ENCODE results near the gene MYF5.

MYF5 gene

GRCh38 chr12:80700327-80700726 lies 16.4 kb upstream of the MYF5 start:
- TF ChIP-seq NFIC (IDR thresholded peaks at IDR 0.05) = no peak
- no peak for TF ChIP-seq EP300 (IDR thresholded peaks at IDR 0.05; ENCODE audit: borderline replicate concordance)
- no peak for TF ChIP-seq TEAD4 (IDR thresholded peaks at IDR 0.05)
- no peak for TF ChIP-seq CREB1 (IDR thresholded peaks at IDR 0.05; ENCODE audit: low read depth)
- TF ChIP-seq REST (IDR thresholded peaks at IDR 0.05; ENCODE audit: low read depth) = no peak
- TF ChIP-seq ZBTB7A (IDR thresholded peaks at IDR 0.05; ENCODE audit: low read depth) = no peak
- no peak for TF ChIP-seq USF1 (IDR thresholded peaks at IDR 0.05)
- no peak for TF ChIP-seq TAF1 (IDR thresholded peaks at IDR 0.05; ENCODE audit: low read depth)
- no peak for TF ChIP-seq TCF12 (IDR thresholded peaks at IDR 0.05; ENCODE audit: low read depth)
- no peak for TF ChIP-seq RAD21 (IDR thresholded peaks at IDR 0.05; ENCODE audit: low read depth)
- no peak for TF ChIP-seq YY1 (IDR thresholded peaks at IDR 0.05; ENCODE audit: low read depth)
- no peak for TF ChIP-seq EGR1 (IDR thresholded peaks at IDR 0.05)
- TF ChIP-seq MAX (IDR thresholded peaks at IDR 0.05) = no peak
- TF ChIP-seq FOXM1 (IDR thresholded peaks at IDR 0.05; ENCODE audit: borderline replicate concordance, low read depth) = no peak
- no peak for TF ChIP-seq CEBPB (IDR thresholded peaks at IDR 0.05)

- TF ChIP-seq YY1 (IDR thresholded peaks at IDR 0.05; ENCODE audit: low read depth) = no peak
- no peak for TF ChIP-seq FOXM1 (IDR thresholded peaks at IDR 0.05; ENCODE audit: borderline replicate concordance, low read depth)
- TF ChIP-seq NFIC (IDR thresholded peaks at IDR 0.05) = no peak
- TF ChIP-seq REST (IDR thresholded peaks at IDR 0.05; ENCODE audit: low read depth) = no peak
- no peak for TF ChIP-seq CREB1 (IDR thresholded peaks at IDR 0.05; ENCODE audit: low read depth)
- TF ChIP-seq RAD21 (IDR thresholded peaks at IDR 0.05; ENCODE audit: low read depth) = no peak
- TF ChIP-seq EP300 (IDR thresholded peaks at IDR 0.05; ENCODE audit: borderline replicate concordance) = no peak
- TF ChIP-seq CEBPB (IDR thresholded peaks at IDR 0.05) = no peak
- TF ChIP-seq MAX (IDR thresholded peaks at IDR 0.05) = no peak
- TF ChIP-seq USF1 (IDR thresholded peaks at IDR 0.05) = no peak
- TF ChIP-seq ZBTB7A (IDR thresholded peaks at IDR 0.05; ENCODE audit: low read depth) = no peak
- no peak for TF ChIP-seq EGR1 (IDR thresholded peaks at IDR 0.05)
- TF ChIP-seq TCF12 (IDR thresholded peaks at IDR 0.05; ENCODE audit: low read depth) = no peak
- no peak for TF ChIP-seq TAF1 (IDR thresholded peaks at IDR 0.05; ENCODE audit: low read depth)
- no peak for TF ChIP-seq TEAD4 (IDR thresholded peaks at IDR 0.05)
Observed at GRCh38 chr12:80701388-80701787, 15.3 kb upstream of the MYF5 start.

GRCh38 chr12:80702889-80703805 lies 13.6 kb upstream of the MYF5 start:
- no peak for TF ChIP-seq REST (IDR thresholded peaks at IDR 0.05; ENCODE audit: low read depth)
- TF ChIP-seq EP300 (IDR thresholded peaks at IDR 0.05; ENCODE audit: borderline replicate concordance) = no peak
- no peak for TF ChIP-seq MAX (IDR thresholded peaks at IDR 0.05)
- TF ChIP-seq CREB1 (IDR thresholded peaks at IDR 0.05; ENCODE audit: low read depth) = no peak
- TF ChIP-seq TCF12 (IDR thresholded peaks at IDR 0.05; ENCODE audit: low read depth) = no peak
- no peak for TF ChIP-seq TAF1 (IDR thresholded peaks at IDR 0.05; ENCODE audit: low read depth)
- TF ChIP-seq ZBTB7A (IDR thresholded peaks at IDR 0.05; ENCODE audit: low read depth) = no peak
- no peak for TF ChIP-seq USF1 (IDR thresholded peaks at IDR 0.05)
- TF ChIP-seq TEAD4 (IDR thresholded peaks at IDR 0.05) = no peak

Data from Ishikawa (cell line).